GM18870 (cell line): ENCODE measurements around the gene POR.
A peak's percentile ranks its signal among the peaks of the same experiment; 100 is the strongest.

Experiments
- ATAC-seq: cut with Tn5 transposase; IDR thresholded peaks from one replicate; pipeline ENCODE4 v1.9.1; 2021; ENCODE audit warnings: moderate library complexity; ENCODE audit not compliant: unreplicated experiment

POR gene

GRCh38 chr7:75915416-75916156 is 631 bp downstream of the POR start:
- ATAC-seq, result peak; percentile 15

- no peak for ATAC-seq
Measured at GRCh38 chr7:75916259-75916658, 1.3 kb downstream of the POR start.

GRCh38 chr7:75916685-75917634 is 2.0 kb downstream of the POR start:
- ATAC-seq, result no peak

GRCh38 chr7:75920431-75921161 is 5.6 kb downstream of the POR start:
- ATAC-seq, result no peak

GRCh38 chr7:75921479-75921878 is 6.5 kb downstream of the POR start:
- ATAC-seq, result no peak

- ATAC-seq, result no peak
Measured at GRCh38 chr7:75922966-75923603, 8.1 kb downstream of the POR start.

- no peak for ATAC-seq
Measured at GRCh38 chr7:75924256-75924655, 9.3 kb downstream of the POR start.

GRCh38 chr7:75924889-75925288 is 9.9 kb downstream of the POR start:
- no peak for ATAC-seq

- ATAC-seq, result no peak
Measured at GRCh38 chr7:75925717-75926435, 10.9 kb downstream of the POR start.

- ATAC-seq, result peak; percentile 67
Measured at GRCh38 chr7:75928568-75928914, 13.6 kb downstream of the POR start.

GRCh38 chr7:75931680-75932079 is 16.7 kb downstream of the POR start:
- ATAC-seq, result no peak

GRCh38 chr7:75937958-75938786 is 23.2 kb downstream of the POR start:
- no peak for ATAC-seq

GRCh38 chr7:75938921-75939320 is 24.0 kb downstream of the POR start:
- no peak for ATAC-seq

GRCh38 chr7:75943864-75944263 is 28.9 kb downstream of the POR start:
- ATAC-seq, result no peak

- ATAC-seq, result no peak
Measured at GRCh38 chr7:75944507-75944906, 29.6 kb downstream of the POR start.

GRCh38 chr7:75945297-75946168 is 30.6 kb downstream of the POR start:
- ATAC-seq, result no peak

GRCh38 chr7:75946207-75946855 is 31.4 kb downstream of the POR start:
- no peak for ATAC-seq

GRCh38 chr7:75948179-75948578 is 33.2 kb downstream of the POR start:
- no peak for ATAC-seq
